HFF-Myc (cell line): ENCODE results near the gene TEAD4.

Experiments
- DNase-seq: peaks from one replicate; pipeline ENCODE4 v3.0.0-alpha.2; 2011; ENCODE audit warnings: low read depth; ENCODE audit errors: extremely low read depth
- H3K4me3 ChIP-seq: replicated peaks from 2 replicates; pipeline ENCODE4 v1.5.1; 2011; ENCODE audit warnings: low read depth, mild to moderate bottlenecking, control low read depth, low read length
- CTCF ChIP-seq: IDR thresholded peaks from 2 replicates; pipeline ENCODE4 v1.5.1; 2012; ENCODE audit warnings: mild to moderate bottlenecking, low read depth, low read length, control low read depth; ENCODE audit errors: missing control alignments

TEAD4 gene

GRCh38 chr12:2930865-2931264 lies 28.3 kb upstream of the TEAD4 start:
- no peak for TF ChIP-seq CTCF
- no peak overlapping the region for H3K4me3 ChIP-seq
- no peak for DNase-seq

- H3K4me3 ChIP-seq: no peak overlapping the region
- no peak for DNase-seq
- no peak for TF ChIP-seq CTCF
Observed at GRCh38 chr12:2933586-2933985, 25.6 kb upstream of the TEAD4 start.

DNA sequence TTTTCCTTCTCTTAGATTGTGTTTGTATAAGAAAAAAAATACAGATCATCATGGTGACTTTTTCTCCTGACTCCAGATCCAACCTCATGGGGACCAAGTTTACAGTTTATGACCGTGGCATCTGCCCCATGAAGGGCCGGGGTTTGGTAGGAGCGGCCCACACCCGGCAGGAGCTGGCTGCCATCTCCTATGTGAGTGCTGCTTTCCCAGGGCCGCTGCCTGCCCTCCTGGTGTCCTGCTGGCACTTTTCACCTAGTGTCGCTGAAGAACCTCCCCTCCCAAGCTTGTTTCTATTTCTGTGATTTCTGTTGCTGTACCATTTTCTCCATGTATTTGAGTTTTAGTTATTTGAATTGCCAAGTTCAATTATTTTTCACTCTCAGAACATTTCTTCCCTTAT lies 24.8 kb upstream of the TEAD4 start:
- DNase-seq: no peak
- TF ChIP-seq CTCF: no peak
- H3K4me3 ChIP-seq: no peak overlapping the region

- DNase-seq: no peak
- no peak for TF ChIP-seq CTCF
- H3K4me3 ChIP-seq: no peak overlapping the region
Observed at GRCh38 chr12:2936301-2936700, 22.9 kb upstream of the TEAD4 start.

DNA sequence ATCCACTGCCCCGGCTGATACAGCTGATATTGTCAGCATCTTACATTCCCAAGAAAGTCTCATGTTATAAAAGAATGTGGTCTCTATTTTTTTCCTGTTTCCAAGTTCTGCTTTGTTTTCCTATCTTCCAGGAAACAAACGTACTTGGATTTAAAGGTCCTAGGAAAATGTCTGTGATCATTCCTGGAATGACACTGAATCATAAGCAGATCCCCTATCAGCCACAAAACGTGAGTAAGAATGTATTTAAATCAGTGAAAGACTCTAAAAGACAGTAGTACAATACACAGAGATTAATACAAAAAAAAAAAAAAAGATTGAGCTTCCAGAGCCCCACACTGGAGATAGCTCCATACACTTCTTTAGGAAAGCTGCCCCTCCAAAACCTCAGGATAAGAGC lies 21.7 kb upstream of the TEAD4 start:
- DNase-seq: no peak
- no peak overlapping the region for H3K4me3 ChIP-seq
- TF ChIP-seq CTCF: no peak

GRCh38 chr12:2939191-2939590 lies 20.0 kb upstream of the TEAD4 start:
- TF ChIP-seq CTCF: no peak
- no peak for DNase-seq

DNA sequence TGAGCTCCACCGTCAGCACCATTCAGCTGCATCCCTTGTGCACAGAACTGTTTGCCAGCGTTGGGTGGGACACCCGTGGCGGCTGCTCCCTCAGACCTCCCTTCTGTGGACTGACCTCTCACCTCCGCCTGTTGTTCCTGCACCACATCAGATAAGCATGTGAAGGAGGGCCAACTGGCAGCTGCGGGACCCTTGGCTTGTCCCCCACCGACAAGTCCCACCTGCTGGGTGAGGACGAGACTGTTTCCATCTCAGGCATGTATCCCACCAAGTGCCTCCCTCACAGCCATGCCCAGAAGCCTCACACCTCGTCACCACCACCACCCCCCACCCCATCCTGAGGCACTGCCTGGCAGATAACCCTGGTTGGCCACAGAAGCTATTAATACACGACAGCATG lies 18.6 kb upstream of the TEAD4 start:
- H3K4me3 ChIP-seq: no peak overlapping the region
- TF ChIP-seq CTCF: no peak
- no peak for DNase-seq

More at GRCh38 chr12:2939191-2939590, 20.0 kb upstream of the TEAD4 start:
- H3K4me3 ChIP-seq: no peak overlapping the region
